ENCODE results near the gene DIS3L2. TPM values are rescaled to one million over a fixed set of nuclear protein-coding genes. Genes with fewer than 3 reads are reported as not detected.

DIS3L2 gene
- total and polyA plus RNA-seq, 2 of the 8 experiments (the other 6 are each of a cell fraction or from before 2014, with no cell fraction given) = 11.5 to 21.6 TPM

DNA sequence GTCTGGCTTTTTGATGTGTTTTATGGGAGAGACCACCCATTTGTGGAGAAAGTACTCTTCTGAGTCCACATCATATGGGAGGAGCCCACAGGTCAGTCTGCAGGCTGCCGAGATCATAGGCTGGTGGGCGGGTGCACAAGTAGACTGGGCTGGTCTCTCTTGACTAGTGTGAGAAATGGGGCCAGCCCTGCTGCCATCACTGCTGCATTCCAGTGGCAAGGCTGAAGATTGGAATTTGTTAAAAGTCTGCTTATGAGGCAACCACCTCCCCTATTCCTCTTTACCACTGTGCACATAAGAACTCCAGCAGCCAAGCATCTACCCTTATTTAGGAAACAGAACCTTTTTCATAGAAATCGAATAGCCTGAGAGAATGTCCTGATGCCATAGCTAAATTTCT lies 200.7 kb downstream of the DIS3L2 start:
- Histone ChIP-seq H3K56ac (replicated peaks; ENCODE audit: insufficient read length, low read depth, low read length) (no peak overlapping the region), H2BK120ac (replicated peaks; ENCODE audit: low read depth, low read length) (no peak overlapping the region), H3K4me1 (replicated peaks in 1 of 4; ENCODE audit: control insufficient read depth in 3 of 4, insufficient read depth in 4 of 4, low read length in 3 of 4) (no peaks in the 10 kb centered on the region), H4K8ac (ENCODE audit: extremely low read depth, insufficient read depth, low read length) (no peak overlapping the region), H3K36me3 (ENCODE audit: control insufficient read depth in 2 of 4, insufficient read depth in 4 of 4, low read length in 3 of 4) (peaks cover 0 to 6% (median 3%) of the 10 kb centered on the region in 4 experiments; a peak in 3 of 8 replicates), H4K20me1 (replicated peaks in 1 of 2; ENCODE audit: control insufficient read depth in 1 of 2, insufficient read depth in 2 of 2, low read length in 2 of 2) (no peaks in the 10 kb centered on the region), H3K4me2 (ENCODE audit: insufficient read depth in 1 of 2, low read depth in 2 of 2, low read length in 2 of 2) (no peak overlapping the region), H3K27ac (ENCODE audit: low read depth, low read length) (no peak overlapping the region), H3K9ac (replicated peaks in 1 of 4; ENCODE audit: extremely low read depth in 1 of 4, low read depth in 3 of 4, low read length in 3 of 4) (no peak overlapping the region), H2AK5ac (ENCODE audit: low read depth, low read length) (no peak overlapping the region), H3K9me3 (ENCODE audit: insufficient read depth in 2 of 2, low read depth in 1 of 2, low read length in 1 of 2) (no peaks in the 10 kb centered on the region), H2BK20ac (ENCODE audit: low read length) (no peak overlapping the region), H3K18ac (ENCODE audit: extremely low read depth, low read length) (no peak overlapping the region), H2BK15ac (ENCODE audit: low read length) (no peak overlapping the region), H3K27me3 (replicated peaks in 1 of 4; ENCODE audit: control insufficient read depth in 3 of 4, extremely low read depth in 1 of 4, insufficient read depth in 3 of 4, low read length in 3 of 4) (no peaks in the 10 kb centered on the region), H2AFZ (ENCODE audit: low read length) (no peak overlapping the region), H3K14ac (ENCODE audit: insufficient read length) (no peak overlapping the region), H3K4ac (replicated peaks; ENCODE audit: insufficient read length, low read depth, low read length) (no peak overlapping the region), H2BK5ac (ENCODE audit: low read depth, low read length) (no peak overlapping the region), H3K23ac (ENCODE audit: insufficient read length) (no peak overlapping the region), H4K5ac (ENCODE audit: insufficient read length, low read depth, low read length) (no peak overlapping the region), H3K4me3 (ENCODE audit: extremely low read depth in 1 of 4, insufficient read depth in 2 of 4, low read depth in 3 of 4, low read length in 4 of 4) (no peak overlapping the region), H3K23me2 (ENCODE audit: low read depth, low read length) (no peaks in the 10 kb centered on the region), H3K79me1 (ENCODE audit: low read depth, low read length) (no peaks in the 10 kb centered on the region), H4K91ac (replicated peaks; ENCODE audit: insufficient read length, low read length) (no peak overlapping the region), H3K79me2 (ENCODE audit: control insufficient read depth in 1 of 2, insufficient read depth in 2 of 2, low read length in 2 of 2) (no peaks in the 10 kb centered on the region), H2BK12ac (ENCODE audit: low read depth, low read length) (no peak overlapping the region)
- CTCF ChIA-PET (ENCODE audit: partially characterized antibody) = interaction anchor here (0.6 kb wide), 1 partner anchor 965 kb away, joined by 3 read pairs; no protein-coding TSS in a partner anchor
- WGBS, 2 experiments (ENCODE audit: extremely low coverage in 1 of 2, insufficient coverage in 1 of 2, insufficient read length in 1 of 2, insufficient replicate concordance in 2 of 2, low coverage in 1 of 2, low lambda C conversion rate in 2 of 2, missing lambda C conversion rate in 1 of 2) = 83% methylated on average over 3 of the region's 3 CpGs; no CpG with 5 or more reads in 1 of the 2 experiments
- POLR2A ChIA-PET (ENCODE audit: partially characterized antibody) = no interaction called here
- DNase-seq (ENCODE audit: low read depth in 1 of 2, low spot score in 2 of 2) = no peak
- no peak for FAIRE-seq
- TF ChIP-seq JUN (IDR thresholded peaks at IDR 0.05; ENCODE audit: low read depth, low read length) (no peak), RBBP5 (IDR thresholded peaks at IDR 0.05; ENCODE audit: borderline replicate concordance, low read depth, low read length) (no peak), RNF2 (IDR thresholded peaks at IDR 0.05; ENCODE audit: borderline replicate concordance, low read depth, low read length, missing control alignments, poor library complexity, severe bottlenecking) (no peak), CBX8 (IDR thresholded peaks at IDR 0.05; ENCODE audit: borderline replicate concordance, low read depth, low read length) (no peak), GTF2F1 (IDR thresholded peaks at IDR 0.05; ENCODE audit: borderline replicate concordance, low read depth, low read length) (no peak), TAF1 (IDR thresholded peaks at IDR 0.05; ENCODE audit: low read depth, low read length) (no peak), EGR1 (IDR thresholded peaks at IDR 0.05; ENCODE audit: borderline replicate concordance, low read depth, low read length) (no peak), TAF7 (optimal IDR thresholded peaks at IDR 0.05; ENCODE audit: borderline replicate concordance, low read depth, low read length) (no peak), CHD2 (IDR thresholded peaks at IDR 0.05; ENCODE audit: low read length) (no peak), BACH1 (IDR thresholded peaks at IDR 0.05; ENCODE audit: low read length) (no peak), EP300 (IDR thresholded peaks at IDR 0.05; ENCODE audit: borderline replicate concordance in 1 of 2, low read depth in 2 of 2, low read length in 2 of 2) (no peak)
- TF ChIP-seq, protein P1, sequence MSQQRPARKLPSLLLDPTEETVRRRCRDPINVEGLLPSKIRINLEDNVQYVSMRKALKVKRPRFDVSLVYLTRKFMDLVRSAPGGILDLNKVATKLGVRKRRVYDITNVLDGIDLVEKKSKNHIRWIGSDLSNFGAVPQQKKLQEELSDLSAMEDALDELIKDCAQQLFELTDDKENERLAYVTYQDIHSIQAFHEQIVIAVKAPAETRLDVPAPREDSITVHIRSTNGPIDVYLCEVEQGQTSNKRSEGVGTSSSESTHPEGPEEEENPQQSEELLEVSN (IDR thresholded peaks at IDR 0.05) = no peak

All from H1 (cell line).